ENCODE data around the gene KIF13A. TPM values are rescaled to one million over a fixed set of nuclear protein-coding genes. Genes with fewer than 3 reads are reported as not detected.

KIF13A gene
- total and polyA plus RNA-seq, 2 experiments from 2014 or later = 8.4 to 28.2 TPM

DNA sequence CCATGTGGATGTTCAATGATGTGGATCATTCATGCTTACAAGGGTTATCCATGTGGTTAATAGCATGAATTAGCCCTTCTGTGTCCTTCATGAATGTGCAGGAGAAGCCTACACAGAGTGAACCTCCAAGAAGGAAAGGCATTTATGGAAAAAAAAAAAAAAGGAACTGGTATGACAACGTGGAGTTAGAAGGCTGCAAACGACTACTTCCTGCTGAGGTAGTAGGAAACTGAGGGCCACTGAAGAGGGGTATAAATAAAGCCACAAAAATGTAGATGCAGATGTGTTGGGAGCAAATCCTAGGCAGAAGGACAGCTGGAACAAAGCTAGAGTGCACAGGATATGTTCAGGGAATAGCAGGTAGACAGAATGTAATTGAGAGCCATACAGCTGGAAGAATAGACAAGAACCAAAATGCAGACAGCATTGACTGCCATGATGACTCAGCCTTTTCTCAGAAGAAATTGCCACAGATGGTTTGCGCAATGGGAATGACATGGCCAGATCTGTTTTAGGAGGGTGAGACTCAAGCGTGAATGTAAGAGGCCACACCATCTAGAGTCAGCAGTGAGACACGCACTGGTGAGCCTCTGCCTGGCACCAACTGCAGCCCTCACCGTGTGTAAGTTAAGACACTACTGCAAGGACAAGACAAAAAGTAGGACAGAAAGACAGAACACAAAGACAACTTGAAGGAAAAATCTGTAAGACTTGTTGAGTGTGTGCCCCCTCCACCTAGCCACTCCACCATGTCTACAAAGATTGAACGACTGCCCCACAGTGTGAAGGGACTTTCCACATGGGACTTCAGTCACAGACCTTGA lies 79.8 kb downstream of the KIF13A start:
- H3K27me3 ChIP-seq (ENCODE audit: insufficient read depth) = no peaks in the 10 kb centered on the region
- no peaks in the 10 kb centered on the region for H3K36me3 ChIP-seq (ENCODE audit: insufficient read depth)
- no peak overlapping the region; the same call in 1 of the 2 replicates for H3K4me2 ChIP-seq
- Mint-ChIP-seq H3K36me3 (ENCODE audit: low read depth) (peaks cover 2% of the 10 kb centered on the region; the same call in 1 of the 3 replicates), H3K9me3 (no peaks in the 10 kb centered on the region), H3K27ac (peak overlapping the region; percentile 85), H3K4me1 (peaks cover 27% of the 10 kb centered on the region), H3K27me3 (ENCODE audit: insufficient read depth, low read depth, poor library complexity) (peaks cover 2% of the 10 kb centered on the region), H3K4me3 (no peak overlapping the region)
- H3K9me2 ChIP-seq (ENCODE audit: insufficient read depth) = no peaks in the 10 kb centered on the region
- ATAC-seq (no peak), DNase-seq (ENCODE audit: low spot score) (no peak)
- no peak overlapping the region for H3K27ac ChIP-seq (ENCODE audit: low read depth)
- no peak overlapping the region for H3K4me3 ChIP-seq
- H2AFZ ChIP-seq = no peak overlapping the region
- no peak for TF ChIP-seq STAT1 (IDR thresholded peaks at IDR 0.05; ENCODE audit: unreplicated experiment)
- TF ChIP-seq NANOG (IDR thresholded peaks at IDR 0.05; ENCODE audit: borderline replicate concordance) = no peak
- TF ChIP-seq, protein P1, sequence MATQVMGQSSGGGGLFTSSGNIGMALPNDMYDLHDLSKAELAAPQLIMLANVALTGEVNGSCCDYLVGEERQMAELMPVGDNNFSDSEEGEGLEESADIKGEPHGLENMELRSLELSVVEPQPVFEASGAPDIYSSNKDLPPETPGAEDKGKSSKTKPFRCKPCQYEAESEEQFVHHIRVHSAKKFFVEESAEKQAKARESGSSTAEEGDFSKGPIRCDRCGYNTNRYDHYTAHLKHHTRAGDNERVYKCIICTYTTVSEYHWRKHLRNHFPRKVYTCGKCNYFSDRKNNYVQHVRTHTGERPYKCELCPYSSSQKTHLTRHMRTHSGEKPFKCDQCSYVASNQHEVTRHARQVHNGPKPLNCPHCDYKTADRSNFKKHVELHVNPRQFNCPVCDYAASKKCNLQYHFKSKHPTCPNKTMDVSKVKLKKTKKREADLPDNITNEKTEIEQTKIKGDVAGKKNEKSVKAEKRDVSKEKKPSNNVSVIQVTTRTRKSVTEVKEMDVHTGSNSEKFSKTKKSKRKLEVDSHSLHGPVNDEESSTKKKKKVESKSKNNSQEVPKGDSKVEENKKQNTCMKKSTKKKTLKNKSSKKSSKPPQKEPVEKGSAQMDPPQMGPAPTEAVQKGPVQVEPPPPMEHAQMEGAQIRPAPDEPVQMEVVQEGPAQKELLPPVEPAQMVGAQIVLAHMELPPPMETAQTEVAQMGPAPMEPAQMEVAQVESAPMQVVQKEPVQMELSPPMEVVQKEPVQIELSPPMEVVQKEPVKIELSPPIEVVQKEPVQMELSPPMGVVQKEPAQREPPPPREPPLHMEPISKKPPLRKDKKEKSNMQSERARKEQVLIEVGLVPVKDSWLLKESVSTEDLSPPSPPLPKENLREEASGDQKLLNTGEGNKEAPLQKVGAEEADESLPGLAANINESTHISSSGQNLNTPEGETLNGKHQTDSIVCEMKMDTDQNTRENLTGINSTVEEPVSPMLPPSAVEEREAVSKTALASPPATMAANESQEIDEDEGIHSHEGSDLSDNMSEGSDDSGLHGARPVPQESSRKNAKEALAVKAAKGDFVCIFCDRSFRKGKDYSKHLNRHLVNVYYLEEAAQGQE (IDR thresholded peaks at IDR 0.05; ENCODE audit: unreplicated experiment) = no peak
- TF ChIP-seq POLR2AphosphoS5 (IDR thresholded peaks at IDR 0.05; ENCODE audit: low read depth) = no peak
- TF ChIP-seq, protein P2, sequence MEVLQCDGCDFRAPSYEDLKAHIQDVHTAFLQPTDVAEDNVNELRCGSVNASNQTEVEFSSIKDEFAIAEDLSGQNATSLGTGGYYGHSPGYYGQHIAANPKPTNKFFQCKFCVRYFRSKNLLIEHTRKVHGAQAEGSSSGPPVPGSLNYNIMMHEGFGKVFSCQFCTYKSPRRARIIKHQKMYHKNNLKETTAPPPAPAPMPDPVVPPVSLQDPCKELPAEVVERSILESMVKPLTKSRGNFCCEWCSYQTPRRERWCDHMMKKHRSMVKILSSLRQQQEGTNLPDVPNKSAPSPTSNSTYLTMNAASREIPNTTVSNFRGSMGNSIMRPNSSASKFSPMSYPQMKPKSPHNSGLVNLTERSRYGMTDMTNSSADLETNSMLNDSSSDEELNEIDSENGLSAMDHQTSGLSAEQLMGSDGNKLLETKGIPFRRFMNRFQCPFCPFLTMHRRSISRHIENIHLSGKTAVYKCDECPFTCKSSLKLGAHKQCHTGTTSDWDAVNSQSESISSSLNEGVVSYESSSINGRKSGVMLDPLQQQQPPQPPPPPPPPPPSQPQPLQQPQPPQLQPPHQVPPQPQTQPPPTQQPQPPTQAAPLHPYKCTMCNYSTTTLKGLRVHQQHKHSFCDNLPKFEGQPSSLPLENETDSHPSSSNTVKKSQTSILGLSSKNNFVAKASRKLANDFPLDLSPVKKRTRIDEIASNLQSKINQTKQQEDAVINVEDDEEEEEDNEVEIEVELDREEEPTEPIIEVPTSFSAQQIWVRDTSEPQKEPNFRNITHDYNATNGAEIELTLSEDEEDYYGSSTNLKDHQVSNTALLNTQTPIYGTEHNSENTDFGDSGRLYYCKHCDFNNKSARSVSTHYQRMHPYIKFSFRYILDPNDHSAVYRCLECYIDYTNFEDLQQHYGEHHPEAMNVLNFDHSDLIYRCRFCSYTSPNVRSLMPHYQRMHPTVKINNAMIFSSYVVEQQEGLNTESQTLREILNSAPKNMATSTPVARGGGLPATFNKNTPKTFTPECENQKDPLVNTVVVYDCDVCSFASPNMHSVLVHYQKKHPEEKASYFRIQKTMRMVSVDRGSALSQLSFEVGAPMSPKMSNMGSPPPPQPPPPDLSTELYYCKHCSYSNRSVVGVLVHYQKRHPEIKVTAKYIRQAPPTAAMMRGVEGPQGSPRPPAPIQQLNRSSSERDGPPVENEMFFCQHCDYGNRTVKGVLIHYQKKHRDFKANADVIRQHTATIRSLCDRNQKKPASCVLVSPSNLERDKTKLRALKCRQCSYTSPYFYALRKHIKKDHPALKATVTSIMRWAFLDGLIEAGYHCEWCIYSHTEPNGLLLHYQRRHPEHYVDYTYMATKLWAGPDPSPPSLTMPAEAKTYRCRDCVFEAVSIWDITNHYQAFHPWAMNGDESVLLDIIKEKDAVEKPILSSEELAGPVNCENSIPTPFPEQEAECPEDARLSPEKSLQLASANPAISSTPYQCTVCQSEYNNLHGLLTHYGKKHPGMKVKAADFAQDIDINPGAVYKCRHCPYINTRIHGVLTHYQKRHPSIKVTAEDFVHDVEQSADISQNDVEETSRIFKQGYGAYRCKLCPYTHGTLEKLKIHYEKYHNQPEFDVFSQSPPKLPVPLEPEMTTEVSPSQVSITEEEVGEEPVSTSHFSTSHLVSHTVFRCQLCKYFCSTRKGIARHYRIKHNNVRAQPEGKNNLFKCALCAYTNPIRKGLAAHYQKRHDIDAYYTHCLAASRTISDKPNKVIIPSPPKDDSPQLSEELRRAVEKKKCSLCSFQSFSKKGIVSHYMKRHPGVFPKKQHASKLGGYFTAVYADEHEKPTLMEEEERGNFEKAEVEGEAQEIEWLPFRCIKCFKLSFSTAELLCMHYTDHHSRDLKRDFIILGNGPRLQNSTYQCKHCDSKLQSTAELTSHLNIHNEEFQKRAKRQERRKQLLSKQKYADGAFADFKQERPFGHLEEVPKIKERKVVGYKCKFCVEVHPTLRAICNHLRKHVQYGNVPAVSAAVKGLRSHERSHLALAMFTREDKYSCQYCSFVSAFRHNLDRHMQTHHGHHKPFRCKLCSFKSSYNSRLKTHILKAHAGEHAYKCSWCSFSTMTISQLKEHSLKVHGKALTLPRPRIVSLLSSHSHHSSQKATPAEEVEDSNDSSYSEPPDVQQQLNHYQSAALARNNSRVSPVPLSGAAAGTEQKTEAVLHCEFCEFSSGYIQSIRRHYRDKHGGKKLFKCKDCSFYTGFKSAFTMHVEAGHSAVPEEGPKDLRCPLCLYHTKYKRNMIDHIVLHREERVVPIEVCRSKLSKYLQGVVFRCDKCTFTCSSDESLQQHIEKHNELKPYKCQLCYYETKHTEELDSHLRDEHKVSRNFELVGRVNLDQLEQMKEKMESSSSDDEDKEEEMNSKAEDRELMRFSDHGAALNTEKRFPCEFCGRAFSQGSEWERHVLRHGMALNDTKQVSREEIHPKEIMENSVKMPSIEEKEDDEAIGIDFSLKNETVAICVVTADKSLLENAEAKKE (CRISPR knock-in tag; IDR thresholded peaks at IDR 0.05) = no peak
- no peak for TF ChIP-seq CREB1 (CRISPR knock-in tag; IDR thresholded peaks at IDR 0.05; ENCODE audit: low read depth)
- TF ChIP-seq, protein P3, sequence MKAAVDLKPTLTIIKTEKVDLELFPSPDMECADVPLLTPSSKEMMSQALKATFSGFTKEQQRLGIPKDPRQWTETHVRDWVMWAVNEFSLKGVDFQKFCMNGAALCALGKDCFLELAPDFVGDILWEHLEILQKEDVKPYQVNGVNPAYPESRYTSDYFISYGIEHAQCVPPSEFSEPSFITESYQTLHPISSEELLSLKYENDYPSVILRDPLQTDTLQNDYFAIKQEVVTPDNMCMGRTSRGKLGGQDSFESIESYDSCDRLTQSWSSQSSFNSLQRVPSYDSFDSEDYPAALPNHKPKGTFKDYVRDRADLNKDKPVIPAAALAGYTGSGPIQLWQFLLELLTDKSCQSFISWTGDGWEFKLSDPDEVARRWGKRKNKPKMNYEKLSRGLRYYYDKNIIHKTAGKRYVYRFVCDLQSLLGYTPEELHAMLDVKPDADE (IDR thresholded peaks at IDR 0.05) = no peak
- no peak for TF ChIP-seq JUNB (IDR thresholded peaks at IDR 0.05; ENCODE audit: unreplicated experiment)
- peaks cover 29% of the 10 kb centered on the region for H3K4me1 ChIP-seq (ENCODE audit: insufficient read depth)
- no peaks in the 10 kb centered on the region for H3F3A ChIP-seq (replicated peaks; ENCODE audit: low read depth)
- peaks cover 65% of the 10 kb centered on the region for H3K79me2 ChIP-seq (replicated peaks; ENCODE audit: insufficient read depth)
- H4K20me1 ChIP-seq (replicated peaks; ENCODE audit: insufficient read depth) = no peaks in the 10 kb centered on the region

Measured in GM23338 (cell line).